Stimulated activated effector memory CD8-positive, alpha-beta T cell treated with anti-CD3 and anti-CD28 coated beads, Interleukin-12 subunit alpha, Interleukin-12 subunit beta, amount 100 ng/mL, for 72 hours (primary cell): Measurements from ENCODE around the gene TBC1D5.

Source experiments
- ATAC-seq: fragments of 150-1000 bp; cut with Tn5 transposase; 2 replicates; pipeline ENCODE4 v1.10.0; 2021
- DNase-seq, 2 donors: peaks; one replicate each; pipeline ENCODE4 v3.0.0; 2021 to 2022; ENCODE audit warnings: low spot score in 2 of 2
- H3K27ac Mint-ChIP-seq: one replicate; pipeline ENCODE4 v1.8.0; 2022; ENCODE audit warnings: mild to moderate bottlenecking, mixed read lengths
- H3K36me3 Mint-ChIP-seq: one replicate; pipeline ENCODE4 v1.8.0; 2022; ENCODE audit warnings: mild to moderate bottlenecking, mixed read lengths
- H3K4me1 Mint-ChIP-seq: one replicate; pipeline ENCODE4 v1.8.0; 2022; ENCODE audit warnings: mixed read lengths
- H3K4me3 Mint-ChIP-seq: one replicate; pipeline ENCODE4 v1.8.0; 2022; ENCODE audit warnings: mild to moderate bottlenecking, mixed read lengths
- H3K9me3 Mint-ChIP-seq: one replicate; pipeline ENCODE4 v1.8.0; 2022; ENCODE audit warnings: mixed read lengths

TBC1D5 gene

GRCh38 chr3:17322106-17322793 lies 420.2 kb downstream of the TBC1D5 start:
- H3K27ac Mint-ChIP-seq, result no peak overlapping the region
- no peak for ATAC-seq

GRCh38 chr3:17320266-17320665 lies 422.2 kb downstream of the TBC1D5 start:
- Mint-ChIP-seq H3K4me1 (peaks cover 17% of the 10 kb centered on the region), H3K9me3 (no peaks in the 10 kb centered on the region), H3K36me3 (no peaks in the 10 kb centered on the region), H3K27ac (no peak overlapping the region), H3K4me3 (no peak overlapping the region)
- ATAC-seq (no peak), DNase-seq (no peak)

More at GRCh38 chr3:17322106-17322793, 420.2 kb downstream of the TBC1D5 start:
- Mint-ChIP-seq H3K36me3 (no peaks in the 10 kb centered on the region), H3K4me3 (peak overlapping the region; percentile 37), H3K9me3 (no peaks in the 10 kb centered on the region), H3K4me1 (peaks cover 17% of the 10 kb centered on the region)
- no peak for DNase-seq

- Mint-ChIP-seq H3K4me3 (no peak overlapping the region), H3K9me3 (no peaks in the 10 kb centered on the region), H3K36me3 (no peaks in the 10 kb centered on the region), H3K4me1 (no peaks in the 10 kb centered on the region), H3K27ac (no peak overlapping the region)
- ATAC-seq, result no peak
- DNase-seq, result no peak
These were observed 426.5 kb downstream of the TBC1D5 start for GRCh38 chr3:17315897-17316296.

- no peak for DNase-seq
- no peaks in the 10 kb centered on the region for H3K4me1 Mint-ChIP-seq
- no peak for ATAC-seq
- H3K9me3 Mint-ChIP-seq, result no peaks in the 10 kb centered on the region
- H3K27ac Mint-ChIP-seq, result no peak overlapping the region
- H3K4me3 Mint-ChIP-seq, result no peak overlapping the region
- no peaks in the 10 kb centered on the region for H3K36me3 Mint-ChIP-seq
These were observed 428.3 kb downstream of the TBC1D5 start for GRCh38 chr3:17314171-17314570.

GRCh38 chr3:17313746-17314145 lies 428.7 kb downstream of the TBC1D5 start:
- no peak for ATAC-seq
- Mint-ChIP-seq H3K4me1 (no peaks in the 10 kb centered on the region), H3K9me3 (no peaks in the 10 kb centered on the region), H3K27ac (no peak overlapping the region), H3K4me3 (no peak overlapping the region), H3K36me3 (no peaks in the 10 kb centered on the region)
- no peak for DNase-seq

GRCh38 chr3:17310983-17311382 lies 431.4 kb downstream of the TBC1D5 start:
- ATAC-seq (no peak), DNase-seq (no peak)
- H3K9me3 Mint-ChIP-seq, result no peaks in the 10 kb centered on the region
- no peaks in the 10 kb centered on the region for H3K36me3 Mint-ChIP-seq
- no peaks in the 10 kb centered on the region for H3K4me1 Mint-ChIP-seq
- H3K27ac Mint-ChIP-seq, result no peak overlapping the region
- H3K4me3 Mint-ChIP-seq, result no peak overlapping the region

- no peak overlapping the region for H3K4me3 Mint-ChIP-seq
- H3K9me3 Mint-ChIP-seq, result no peaks in the 10 kb centered on the region
- H3K4me1 Mint-ChIP-seq, result no peaks in the 10 kb centered on the region
- no peaks in the 10 kb centered on the region for H3K36me3 Mint-ChIP-seq
- DNase-seq, result no peak
- ATAC-seq, result no peak
- no peak overlapping the region for H3K27ac Mint-ChIP-seq
These were observed 434.5 kb downstream of the TBC1D5 start for GRCh38 chr3:17307887-17308286.

GRCh38 chr3:17307482-17307881 lies 434.9 kb downstream of the TBC1D5 start:
- ATAC-seq (no peak), DNase-seq (no peak)
- no peaks in the 10 kb centered on the region for H3K4me1 Mint-ChIP-seq

GRCh38 chr3:17304969-17305368 lies 437.5 kb downstream of the TBC1D5 start:
- ATAC-seq (no peak), DNase-seq (no peak)
- no peaks in the 10 kb centered on the region for H3K36me3 Mint-ChIP-seq
- no peak overlapping the region for H3K4me3 Mint-ChIP-seq
- peaks cover 6% of the 10 kb centered on the region for H3K4me1 Mint-ChIP-seq
- no peak overlapping the region for H3K27ac Mint-ChIP-seq
- no peaks in the 10 kb centered on the region for H3K9me3 Mint-ChIP-seq

More at GRCh38 chr3:17307482-17307881, 434.9 kb downstream of the TBC1D5 start:
- no peak overlapping the region for H3K27ac Mint-ChIP-seq
- no peaks in the 10 kb centered on the region for H3K36me3 Mint-ChIP-seq
- H3K4me3 Mint-ChIP-seq, result no peak overlapping the region
- H3K9me3 Mint-ChIP-seq, result no peaks in the 10 kb centered on the region

- H3K36me3 Mint-ChIP-seq, result no peaks in the 10 kb centered on the region
- H3K4me1 Mint-ChIP-seq, result peaks cover 6% of the 10 kb centered on the region
- H3K9me3 Mint-ChIP-seq, result no peaks in the 10 kb centered on the region
- no peak for DNase-seq
- no peak for ATAC-seq
- no peak overlapping the region for H3K4me3 Mint-ChIP-seq
- H3K27ac Mint-ChIP-seq, result no peak overlapping the region
These were observed 439.7 kb downstream of the TBC1D5 start for GRCh38 chr3:17302774-17303173.

GRCh38 chr3:17302170-17302569 lies 440.3 kb downstream of the TBC1D5 start:
- H3K4me3 Mint-ChIP-seq, result no peak overlapping the region
- no peaks in the 10 kb centered on the region for H3K9me3 Mint-ChIP-seq
- ATAC-seq, result no peak

GRCh38 chr3:17301271-17301670 lies 441.2 kb downstream of the TBC1D5 start:
- no peaks in the 10 kb centered on the region for H3K9me3 Mint-ChIP-seq
- peak; percentile 70 for ATAC-seq
- no peaks in the 10 kb centered on the region for H3K36me3 Mint-ChIP-seq
- no peak for DNase-seq
- H3K4me3 Mint-ChIP-seq, result no peak overlapping the region
- no peak overlapping the region for H3K27ac Mint-ChIP-seq
- peaks cover 6% of the 10 kb centered on the region for H3K4me1 Mint-ChIP-seq

More at GRCh38 chr3:17302170-17302569, 440.3 kb downstream of the TBC1D5 start:
- H3K4me1 Mint-ChIP-seq, result peaks cover 6% of the 10 kb centered on the region
- no peak overlapping the region for H3K27ac Mint-ChIP-seq
- no peaks in the 10 kb centered on the region for H3K36me3 Mint-ChIP-seq
- DNase-seq, result no peak

- ATAC-seq (no peak), DNase-seq (no peak)
- Mint-ChIP-seq H3K36me3 (no peaks in the 10 kb centered on the region), H3K4me1 (peaks cover 6% of the 10 kb centered on the region), H3K27ac (peak overlapping the region; percentile 51), H3K9me3 (no peaks in the 10 kb centered on the region), H3K4me3 (peak overlapping the region; percentile 30)
These were observed 442.0 kb downstream of the TBC1D5 start for GRCh38 chr3:17300441-17300840.

- ATAC-seq (no peak), DNase-seq (no peak)
- H3K4me3 Mint-ChIP-seq, result no peak overlapping the region
- peaks cover 6% of the 10 kb centered on the region for H3K4me1 Mint-ChIP-seq
- no peaks in the 10 kb centered on the region for H3K9me3 Mint-ChIP-seq
- H3K36me3 Mint-ChIP-seq, result no peaks in the 10 kb centered on the region
- H3K27ac Mint-ChIP-seq, result no peak overlapping the region
These were observed 444.4 kb downstream of the TBC1D5 start for GRCh38 chr3:17298038-17298437.

- Mint-ChIP-seq H3K4me3 (no peak overlapping the region), H3K27ac (no peak overlapping the region), H3K4me1 (no peaks in the 10 kb centered on the region), H3K9me3 (no peaks in the 10 kb centered on the region), H3K36me3 (no peaks in the 10 kb centered on the region)
- ATAC-seq (no peak), DNase-seq (no peak)
These were observed 449.9 kb downstream of the TBC1D5 start for GRCh38 chr3:17292556-17292955.

GRCh38 chr3:17290894-17291293 lies 451.5 kb downstream of the TBC1D5 start:
- no peak overlapping the region for H3K4me3 Mint-ChIP-seq
- no peak overlapping the region for H3K27ac Mint-ChIP-seq
- DNase-seq (no peak), ATAC-seq (no peak)
- H3K4me1 Mint-ChIP-seq, result no peaks in the 10 kb centered on the region
- H3K36me3 Mint-ChIP-seq, result no peaks in the 10 kb centered on the region
- no peaks in the 10 kb centered on the region for H3K9me3 Mint-ChIP-seq
